GM12874 (cell line): ENCODE measurements around the gene AKT3.

Experiments used
- CTCF ChIP-seq: IDR thresholded peaks from 2 replicates; pipeline ENCODE4 v1.5.1; 2011; ENCODE audit warnings: low read depth, mild to moderate bottlenecking, control low read depth, low read length, moderate library complexity; ENCODE audit not compliant: insufficient read depth

AKT3 gene

GRCh38 chr1:243841507-243841906 is 8.5 kb downstream of the AKT3 start:
- no peak for TF ChIP-seq CTCF

- TF ChIP-seq CTCF: no peak
Measured at GRCh38 chr1:243837907-243838535, 12.0 kb downstream of the AKT3 start.

GRCh38 chr1:243834130-243834529 is 15.9 kb downstream of the AKT3 start:
- no peak for TF ChIP-seq CTCF

GRCh38 chr1:243831463-243831862 is 18.6 kb downstream of the AKT3 start:
- TF ChIP-seq CTCF: no peak

GRCh38 chr1:243827206-243827605 is 22.8 kb downstream of the AKT3 start:
- TF ChIP-seq CTCF: no peak

GRCh38 chr1:243821177-243821680 is 28.8 kb downstream of the AKT3 start:
- TF ChIP-seq CTCF: no peak

GRCh38 chr1:243819438-243819839 is 30.6 kb downstream of the AKT3 start:
- TF ChIP-seq CTCF: no peak

GRCh38 chr1:243818978-243819377 is 31.1 kb downstream of the AKT3 start:
- TF ChIP-seq CTCF: no peak
